HCT116 (cell line): ENCODE measurements around the gene ZDHHC14. TPM values are rescaled to one million over a fixed set of nuclear protein-coding genes. Genes with fewer than 3 reads are reported as not detected.

Source experiments
- ATAC-seq: fragments of 200-7000 bp; cut with Tn5 transposase; 2 replicates; pipeline ENCODE4 v1.9.1; 2020; ENCODE audit warnings: mild to moderate bottlenecking, moderate library complexity
- BruUV-seq: library from RNA; stranded (reverse); fragments of 400-500 nt; replicated peaks from 2 replicates; lab custom pipeline; 2021; lab: Mats Ljungman, UMichigan
- CTCF ChIA-PET: fragments of 300-600 bp; sonication (Branson Sonifier 250); formaldehyde crosslinking; loops from one replicate; lab custom pipeline; 2021; ENCODE audit warnings: antibody characterized with exemption; lab: Charles Lee
- POLR2A ChIA-PET: fragments of 300-600, 350-600 bp; sonication (Branson Sonifier 250); formaldehyde crosslinking; loops from one replicate; lab custom pipeline; 2021; ENCODE audit warnings: antibody characterized with exemption; lab: Charles Lee
- RAD21 ChIA-PET, 2 experiments: fragments of 300-600 bp; sonication (Branson Sonifier 250); formaldehyde crosslinking; loops; one replicate each; lab custom pipeline; 2023; ENCODE audit warnings: low total read pairs in 2 of 2; ENCODE audit not compliant: uncharacterized antibody in 2 of 2, unreplicated experiment in 2 of 2, low non-redundant PET in 1 of 2; lab: Charles Lee
- DNase-seq: peaks from one replicate; pipeline ENCODE4 v3.0.0-alpha.2; 2010; ENCODE audit warnings: low read depth, low spot score
- H2AFZ ChIP-seq: fragments of 200-600 bp; shearing (Covaris generic), sonication (generic); 2 replicates; pipeline ENCODE4 v1.6.1; 2017; ENCODE audit warnings: low read depth, mixed run types, mixed read lengths, antibody characterized with exemption, low read length; ENCODE audit not compliant: poor library complexity, severe bottlenecking
- H3K27ac ChIP-seq: 2 replicates; pipeline ENCODE4 v1.5.1; 2012; ENCODE audit warnings: low read depth, low read length
- H3K27me3 ChIP-seq: fragments of 200-600 bp; sonication (generic); 2 replicates; pipeline ENCODE4 v1.6.1; 2016; ENCODE audit warnings: mixed run types, low read length, mixed read lengths; ENCODE audit not compliant: insufficient read depth
- H3K36me3 ChIP-seq, 2 experiments: fragments of 200-500 bp in 1 of 2; fragments of 200-600 bp in 1 of 2; sonication (Bioruptor generic) in 1 of 2; sonication (generic) in 1 of 2; 2 replicates each; pipeline versions ENCODE4 v1.5.1 to v1.6.1; 2014 to 2016; ENCODE audit warnings: low read length in 2 of 2, inconsistent platforms in 1 of 2, mixed read lengths in 1 of 2, mixed run types in 1 of 2; ENCODE audit not compliant: insufficient read depth in 2 of 2, control insufficient read depth in 1 of 2
- H3K4me1 ChIP-seq, 2 experiments: fragments of 200-600 bp in 1 of 2; sonication (generic) in 1 of 2; 2 replicates each; pipeline versions ENCODE4 v1.5.1 to v1.6.1; 2012 to 2017; ENCODE audit warnings: low read length in 2 of 2, inconsistent platforms in 1 of 2, mild to moderate bottlenecking in 1 of 2, mixed read lengths in 1 of 2, mixed run types in 1 of 2, moderate library complexity in 1 of 2; ENCODE audit not compliant: insufficient read depth in 2 of 2, control insufficient read depth in 1 of 2
- H3K4me2 ChIP-seq: fragments of 200-600 bp; sonication (generic); 2 replicates; pipeline ENCODE4 v1.6.1; 2017; ENCODE audit warnings: mixed run types, low read length, mixed read lengths
- H3K4me3 ChIP-seq, 2 experiments: fragments of 200-600 bp in 1 of 2; sonication (generic) in 1 of 2; replicated peaks in 1 of 2; 2 replicates each; pipeline ENCODE4 v1.5.1; 2011 to 2016; ENCODE audit warnings: low read length in 2 of 2, control low read depth in 1 of 2, low read depth in 1 of 2, mild to moderate bottlenecking in 1 of 2, mixed read lengths in 1 of 2, mixed run types in 1 of 2
- H3K79me2 ChIP-seq: fragments of 200-600 bp; sonication (generic); 2 replicates; pipeline ENCODE4 v1.6.1; 2017; ENCODE audit warnings: mild to moderate bottlenecking, mixed run types, low read length, moderate library complexity, mixed read lengths; ENCODE audit not compliant: insufficient read depth
- H3K9ac ChIP-seq: fragments of 200-600 bp; sonication (generic); 2 replicates; pipeline ENCODE4 v1.6.1; 2016; ENCODE audit warnings: low read length, mixed read lengths
- H3K9me2 ChIP-seq: fragments of 200-600 bp; sonication (generic), shearing (Covaris generic); 2 replicates; pipeline ENCODE4 v1.6.1; 2017; ENCODE audit warnings: mixed run types, mild to moderate bottlenecking, moderate library complexity; ENCODE audit not compliant: insufficient read depth
- H3K9me3 ChIP-seq, 2 experiments: fragments of 200-500 bp in 1 of 2; fragments of 200-600 bp in 1 of 2; sonication (Bioruptor generic) in 1 of 2; sonication (generic) in 1 of 2; 2 replicates each; pipeline ENCODE4 v1.6.1; 2014 to 2017; ENCODE audit warnings: low read length in 2 of 2, mixed read lengths in 2 of 2, inconsistent platforms in 1 of 2, low read depth in 1 of 2, mild to moderate bottlenecking in 1 of 2, mixed run types in 1 of 2, moderate library complexity in 1 of 2; ENCODE audit not compliant: control insufficient read depth in 1 of 2, insufficient read depth in 1 of 2
- H4K20me1 ChIP-seq: fragments of 200-600 bp; sonication (generic), shearing (Covaris generic); 2 replicates; pipeline ENCODE4 v1.6.1; 2017; ENCODE audit warnings: mixed run types, mild to moderate bottlenecking, moderate library complexity; ENCODE audit not compliant: insufficient read depth
- ATF3 ChIP-seq: IDR thresholded peaks from 2 replicates; pipeline ENCODE4 v1.6.1; 2012
- CBX3 ChIP-seq: IDR thresholded peaks from 2 replicates; pipeline ENCODE4 v1.6.1; 2012; ENCODE audit warnings: low read depth
- CEBPB ChIP-seq: IDR thresholded peaks from 2 replicates; pipeline ENCODE4 v1.6.1; 2012; ENCODE audit warnings: low read depth
- CTCF ChIP-seq, 3 experiments: fragments of 200-600 bp in 1 of 3; sonication (generic) in 1 of 3; IDR thresholded peaks in 2 of 3; conservative IDR thresholded peaks in 1 of 3; 2 replicates each; pipeline ENCODE4 v1.5.1; 2012 to 2017; ENCODE audit warnings: low read depth in 2 of 3, low read length in 2 of 3, antibody characterized with exemption in 1 of 3, borderline replicate concordance in 1 of 3, control low read depth in 1 of 3, mild to moderate bottlenecking in 1 of 3, mixed read lengths in 1 of 3, mixed run types in 1 of 3, moderate library complexity in 1 of 3; ENCODE audit not compliant: insufficient read depth in 1 of 3
- EGR1 ChIP-seq: IDR thresholded peaks from 2 replicates; pipeline ENCODE4 v1.6.1; 2012; ENCODE audit warnings: low read depth
- ELF1 ChIP-seq: IDR thresholded peaks from 2 replicates; pipeline ENCODE4 v1.6.1; 2012; ENCODE audit warnings: low read depth, borderline replicate concordance
- EZH2 ChIP-seq: fragments of 200-600 bp; sonication (generic); IDR thresholded peaks from 2 replicates; pipeline ENCODE4 v1.6.1; 2017; ENCODE audit warnings: antibody characterized with exemption, mixed run types
- FOSL1 ChIP-seq: IDR thresholded peaks from 2 replicates; pipeline ENCODE4 v1.6.1; 2012; ENCODE audit warnings: low read depth
- JUND ChIP-seq: IDR thresholded peaks from 2 replicates; pipeline ENCODE4 v1.6.1; 2012
- MAX ChIP-seq: IDR thresholded peaks from 2 replicates; pipeline ENCODE4 v1.6.1; 2012
- POLR2A ChIP-seq: IDR thresholded peaks from 2 replicates; pipeline ENCODE4 v1.7.0; 2011; ENCODE audit warnings: borderline replicate concordance; ENCODE audit not compliant: insufficient read depth, insufficient read length; ENCODE audit errors: extremely low read depth
- POLR2AphosphoS5 ChIP-seq: IDR thresholded peaks from 2 replicates; pipeline ENCODE4 v1.6.1; 2011; ENCODE audit warnings: mild to moderate bottlenecking, low read depth, low read length, moderate library complexity
- RAD21 ChIP-seq: IDR thresholded peaks from 2 replicates; pipeline ENCODE4 v1.6.1; 2012; ENCODE audit warnings: low read depth, mild to moderate bottlenecking
- REST ChIP-seq: IDR thresholded peaks from 2 replicates; pipeline ENCODE4 v1.6.1; 2012; ENCODE audit warnings: low read depth
- SIN3A ChIP-seq: IDR thresholded peaks from 2 replicates; pipeline ENCODE4 v1.6.1; 2012; ENCODE audit warnings: low read depth
- SP1 ChIP-seq: IDR thresholded peaks from 2 replicates; pipeline ENCODE4 v1.6.1; 2012; ENCODE audit warnings: low read depth
- TCF7L2 ChIP-seq: IDR thresholded peaks from 2 replicates; pipeline ENCODE4 v1.7.0; 2011; ENCODE audit warnings: borderline replicate concordance, inconsistent platforms; ENCODE audit not compliant: insufficient read depth, insufficient read length; ENCODE audit errors: extremely low read depth
- YY1 ChIP-seq: IDR thresholded peaks from 2 replicates; pipeline ENCODE4 v1.6.1; 2011; ENCODE audit warnings: low read length, low read depth, moderate library complexity, mild to moderate bottlenecking; ENCODE audit not compliant: insufficient replicate concordance; ENCODE audit errors: extremely low read depth
- ZBTB33 ChIP-seq: IDR thresholded peaks from 2 replicates; pipeline ENCODE4 v1.6.1; 2011; ENCODE audit warnings: mild to moderate bottlenecking, low read length, moderate library complexity; ENCODE audit not compliant: insufficient replicate concordance; ENCODE audit errors: extremely low read depth
- ZNF274 ChIP-seq: fragments of 200-500 bp; sonication (Bioruptor generic); IDR thresholded peaks from 2 replicates; pipeline ENCODE4 v1.6.1; 2014; ENCODE audit warnings: mild to moderate bottlenecking, low read depth, low read length, inconsistent platforms
- intact Hi-C: fragments of 100-400 bp; cut with micrococcal nuclease; formaldehyde crosslinking; loops from 2 replicates; pipeline ENCODE4 v1.10.0; 2022
- total RNA-seq: library from RNA; stranded (reverse); gene quantifications from one replicate; pipeline ENCODE4 v1.2.1, GENCODE V29; 2021; ENCODE audit not compliant: unreplicated experiment

The ZDHHC14 gene
- total RNA-seq, 1 experiment from 2014 or later, result 5.3 TPM

GRCh38 chr6:157500022-157500421, 119.0 kb downstream of the ZDHHC14 start:
- ATAC-seq, result no peak
- POLR2A ChIA-PET, result no interaction called here
- H3K4me2 ChIP-seq, result no peak overlapping the region
- H3K36me3 ChIP-seq, result no peaks in the 10 kb centered on the region
- H3K4me3 ChIP-seq, result no peak overlapping the region
- H3K79me2 ChIP-seq, result no peaks in the 10 kb centered on the region
- no peaks in the 10 kb centered on the region for H3K27me3 ChIP-seq
- H3K27ac ChIP-seq, result no peak overlapping the region
- BruUV-seq, result no TSS peak
- H3K4me1 ChIP-seq, result no peaks in the 10 kb centered on the region
- CTCF ChIA-PET, result no interaction called here
- H4K20me1 ChIP-seq, result no peaks in the 10 kb centered on the region
- intact Hi-C loops, result no loop called here
- H2AFZ ChIP-seq, result no peak overlapping the region
- RAD21 ChIA-PET, result no interaction called here
- TF ChIP-seq FOSL1 (no peak), JUND (no peak), ELF1 (no peak), ZNF274 (no peak), POLR2A (no peak), POLR2AphosphoS5 (no peak), CBX3 (no peak), EZH2 (no peak), MAX (no peak), RAD21 (no peak), CEBPB (no peak), YY1 (no peak), SP1 (no peak), TCF7L2 (no peak), EGR1 (no peak), CTCF (IDR thresholded peaks at IDR 0.05 in 2 of 3, conservative IDR thresholded peaks at IDR 0.05 in 1 of 3; ENCODE audit: borderline replicate concordance in 1 of 3, insufficient read depth in 1 of 3, low read depth in 2 of 3, low read length in 2 of 3) (no peak), ATF3 (no peak), REST (no peak), SIN3A (no peak), ZBTB33 (no peak)
- TF ChIP-seq, all 23 proteins: peak for 0
- no peaks in the 10 kb centered on the region for H3K9me3 ChIP-seq
- H3K9me2 ChIP-seq, result no peaks in the 10 kb centered on the region
- DNase-seq, result no peak
- no peak overlapping the region for H3K9ac ChIP-seq
